ENCODE data around the gene CD63. TPM values are rescaled to one million over a fixed set of nuclear protein-coding genes. Genes with fewer than 3 reads are reported as not detected.

CD63 gene
- total and polyA plus RNA-seq, 12 donors, result 565 to 2,861 (median 793) TPM

DNA sequence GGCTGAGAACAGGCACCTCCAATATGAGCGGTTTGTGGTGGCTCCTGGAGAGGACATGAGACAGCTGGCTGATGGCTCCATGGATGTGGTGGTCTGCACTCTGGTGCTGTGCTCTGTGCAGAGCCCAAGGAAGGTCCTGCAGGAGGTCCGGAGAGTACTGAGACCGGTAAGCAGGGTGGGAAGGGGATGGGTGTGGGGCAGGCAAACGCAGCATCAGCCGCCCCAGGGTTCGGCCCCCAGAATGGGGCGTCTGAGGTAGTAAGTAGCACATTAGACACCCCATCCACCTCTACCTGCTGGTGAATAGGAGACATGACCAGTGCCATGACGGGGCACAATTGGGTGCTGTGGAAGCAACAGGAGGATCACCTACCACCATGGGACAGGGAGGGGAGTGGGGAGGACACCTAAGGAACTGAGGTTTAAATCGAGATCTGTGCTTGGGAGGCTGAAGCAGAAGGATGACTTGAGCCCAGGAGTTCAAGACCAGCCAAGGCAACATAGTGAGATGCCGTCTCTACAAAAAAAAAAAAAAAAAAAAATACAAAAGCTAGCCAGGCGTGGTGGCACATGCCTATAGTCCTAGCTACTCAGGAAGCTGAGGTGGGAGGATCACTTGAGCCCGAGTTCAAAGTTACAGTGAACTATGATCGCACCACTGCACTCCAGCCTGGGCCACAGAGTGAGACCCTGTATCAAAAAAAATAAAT lies 46.6 kb downstream of the CD63 start:
- Histone ChIP-seq H3K4me1 (peaks cover 0 to 19% (median 14%) of the 10 kb centered on the region in 9 donors), H3K9me3 (no peaks in the 10 kb centered on the region), H3K4me3 (peak overlapping the region; percentile 14 to 52 (median 39)), H3K27ac (peak overlapping the region in 9 of 10 donors; percentile 44 to 79 (median 56)), H3K27me3 (no peaks in the 10 kb centered on the region), H3K36me3 (peaks cover 0 to 28% (median 1%) of the 10 kb centered on the region in 9 donors)
- TF ChIP-seq, protein P1, sequence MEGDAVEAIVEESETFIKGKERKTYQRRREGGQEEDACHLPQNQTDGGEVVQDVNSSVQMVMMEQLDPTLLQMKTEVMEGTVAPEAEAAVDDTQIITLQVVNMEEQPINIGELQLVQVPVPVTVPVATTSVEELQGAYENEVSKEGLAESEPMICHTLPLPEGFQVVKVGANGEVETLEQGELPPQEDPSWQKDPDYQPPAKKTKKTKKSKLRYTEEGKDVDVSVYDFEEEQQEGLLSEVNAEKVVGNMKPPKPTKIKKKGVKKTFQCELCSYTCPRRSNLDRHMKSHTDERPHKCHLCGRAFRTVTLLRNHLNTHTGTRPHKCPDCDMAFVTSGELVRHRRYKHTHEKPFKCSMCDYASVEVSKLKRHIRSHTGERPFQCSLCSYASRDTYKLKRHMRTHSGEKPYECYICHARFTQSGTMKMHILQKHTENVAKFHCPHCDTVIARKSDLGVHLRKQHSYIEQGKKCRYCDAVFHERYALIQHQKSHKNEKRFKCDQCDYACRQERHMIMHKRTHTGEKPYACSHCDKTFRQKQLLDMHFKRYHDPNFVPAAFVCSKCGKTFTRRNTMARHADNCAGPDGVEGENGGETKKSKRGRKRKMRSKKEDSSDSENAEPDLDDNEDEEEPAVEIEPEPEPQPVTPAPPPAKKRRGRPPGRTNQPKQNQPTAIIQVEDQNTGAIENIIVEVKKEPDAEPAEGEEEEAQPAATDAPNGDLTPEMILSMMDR (IDR thresholded peaks at IDR 0.05), result no peak
- peak in 4 of 8 donors; percentile 8 to 24 (median 10) for ATAC-seq
- intact Hi-C loops (cut with DNase I), result loop anchor here in 7 of 10 donors (2.0 to 5.0 kb wide), 4 partner anchors 39 to 55 kb away; partner anchors contain the start of genes RDH5 (in 6 of the 7) and CD63 (in 1 of the 7)
- no peak for DNase-seq
- 80 to 87% methylated on average over 13 of the region's 13 CpGs for WGBS, 2 donors

DNA sequence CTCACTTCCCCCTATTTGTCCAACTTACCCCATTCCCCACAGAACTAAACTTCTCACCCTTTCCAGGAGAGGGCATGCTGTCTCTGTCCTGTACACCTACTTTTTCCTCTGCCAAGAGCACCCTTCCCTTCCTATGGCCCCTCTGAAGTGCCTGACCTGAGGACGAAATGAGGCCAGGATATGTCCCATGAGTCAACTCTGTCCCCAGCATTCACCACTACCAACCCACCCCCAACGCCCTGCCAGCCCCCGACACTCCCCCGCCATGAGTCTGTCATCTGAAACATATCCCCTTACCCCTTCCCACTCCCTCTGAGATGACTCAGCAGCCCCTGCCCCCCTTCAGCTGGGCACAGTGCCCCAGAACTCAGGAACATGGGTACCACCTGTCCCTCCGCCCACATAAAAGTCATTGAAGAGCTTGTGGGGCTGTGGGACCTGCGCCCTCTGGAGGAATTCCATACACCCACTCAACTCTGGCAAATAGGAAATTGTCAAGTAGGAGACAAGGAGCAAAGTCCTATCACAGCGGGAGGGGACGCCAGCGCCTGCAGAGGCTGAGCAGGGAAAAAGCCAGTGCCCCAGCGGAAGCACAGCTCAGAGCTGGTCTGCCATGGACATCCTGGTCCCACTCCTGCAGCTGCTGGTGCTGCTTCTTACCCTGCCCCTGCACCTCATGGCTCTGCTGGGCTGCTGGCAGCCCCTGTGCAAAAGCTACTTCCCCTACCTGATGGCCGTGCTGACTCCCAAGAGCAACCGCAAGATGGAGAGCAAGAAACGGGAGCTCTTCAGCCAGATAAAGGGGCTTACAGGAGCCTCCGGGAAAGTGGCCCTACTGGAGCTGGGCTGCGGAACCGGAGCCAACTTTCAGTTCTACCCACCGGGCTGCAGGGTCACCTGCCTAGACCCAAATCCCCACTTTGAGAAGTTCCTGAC lies 47.4 kb downstream of the CD63 start:
- H3K4me3 ChIP-seq, result peak overlapping the region; percentile 14 to 52 (median 39)
- peak; percentile 74 to 88 (median 80) for ATAC-seq
- peak; percentile 65 to 67 for DNase-seq
- H3K4me1 ChIP-seq, result peaks cover 0 to 27% (median 14%) of the 10 kb centered on the region in 9 donors
- H3K27me3 ChIP-seq, result no peaks in the 10 kb centered on the region
- TF ChIP-seq, protein P1 (IDR thresholded peaks at IDR 0.05), result peak in 8 of 9 donors; percentile 2 to 46 (median 32)
- H3K9me3 ChIP-seq, result no peaks in the 10 kb centered on the region
- peaks cover 0 to 20% (median 0%) of the 10 kb centered on the region in 9 donors for H3K36me3 ChIP-seq
- WGBS, 2 donors, result 9 to 12% methylated on average over 17 of the region's 17 CpGs
- intact Hi-C loops (cut with DNase I), result loop anchor here in 8 of 10 donors (2.0 to 5.0 kb wide), 5 partner anchors 21 to 56 kb away; partner anchors contain the start of genes RDH5 (in 7 of the 8) and CD63 (in 1 of the 8)
- peak overlapping the region; percentile 0 to 79 (median 55) for H3K27ac ChIP-seq

DNA sequence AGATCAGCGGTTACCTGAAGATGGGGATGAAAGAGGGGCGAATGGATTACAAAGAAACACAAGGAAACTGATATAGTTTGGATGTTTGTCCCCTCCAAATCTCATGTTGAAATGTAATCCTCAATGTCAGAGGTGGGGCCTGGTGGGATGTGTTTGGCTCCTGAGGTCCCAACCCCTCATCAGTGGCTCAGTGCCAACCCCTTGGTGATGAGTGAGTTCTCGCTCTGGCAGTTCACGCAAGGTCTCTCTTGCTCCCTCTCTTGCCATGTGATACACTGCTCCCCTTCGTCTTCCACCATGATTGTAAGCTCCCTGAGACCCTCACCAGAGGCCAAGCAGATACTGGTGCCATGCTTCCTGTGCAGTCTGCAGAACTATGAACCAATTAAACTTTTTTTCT lies 49.1 kb downstream of the CD63 start:
- ATAC-seq (no peak), DNase-seq (no peak)
- Histone ChIP-seq H3K4me1 (peaks cover 0 to 43% (median 14%) of the 10 kb centered on the region in 9 donors), H3K4me3 (no peak overlapping the region), H3K27me3 (no peaks in the 10 kb centered on the region), H3K9me3 (no peaks in the 10 kb centered on the region), H3K27ac (no peak overlapping the region), H3K36me3 (peaks cover 0 to 3% (median 0%) of the 10 kb centered on the region in 9 donors)
- TF ChIP-seq, protein P1 (IDR thresholded peaks at IDR 0.05), result no peak
- intact Hi-C loops (cut with DNase I), result loop anchor here in 7 of 10 donors (2.0 to 5.0 kb wide), 5 partner anchors 23 to 58 kb away; partner anchors contain the start of genes RDH5 (in 6 of the 7) and CD63 (in 1 of the 7)
- WGBS, 2 donors, result 84 to 89% methylated on average over 5 of the region's 5 CpGs

DNA sequence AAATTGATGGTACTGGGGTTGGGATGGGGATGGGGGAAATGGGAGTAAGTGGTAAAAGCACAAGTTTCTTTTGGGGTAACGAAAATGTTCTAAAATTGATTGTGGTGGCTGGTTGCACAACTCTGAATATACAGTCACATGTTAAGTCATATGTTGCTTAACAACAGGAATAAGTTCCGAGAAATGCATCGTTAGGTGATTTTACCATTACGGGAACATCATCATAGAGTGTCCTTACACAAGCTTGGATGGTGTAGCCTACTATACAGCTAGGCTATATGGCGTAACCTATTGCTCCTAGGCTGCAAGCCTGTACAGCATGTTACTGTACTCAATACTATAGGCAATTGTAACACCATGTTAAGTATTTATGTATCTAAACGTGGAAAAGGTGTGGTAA lies 52.1 kb downstream of the CD63 start:
- Histone ChIP-seq H3K27ac (peak overlapping the region in 1 of 10 donors; percentile 45), H3K4me1 (peaks cover 0 to 48% (median 6%) of the 10 kb centered on the region in 9 donors), H3K9me3 (no peaks in the 10 kb centered on the region), H3K4me3 (no peak overlapping the region), H3K36me3 (no peaks in the 10 kb centered on the region), H3K27me3 (no peaks in the 10 kb centered on the region)
- TF ChIP-seq, protein P1 (IDR thresholded peaks at IDR 0.05), result no peak
- 66 to 67% methylated on average over 6 of the region's 6 CpGs for WGBS, 2 donors
- ATAC-seq, result peak in 1 of 8 donors; percentile 14
- DNase-seq, result no peak
- intact Hi-C loops (cut with DNase I), result no loop called here
